Esophagus muscularis mucosa (tissue), 4 donors: ENCODE results near the gene NPLOC4.

ENCODE experiments used
- CTCF ChIP-seq, 3 experiments: fragments of 200-600 bp in 2 of 3; fragments of 450-650 bp in 1 of 3; sonication (generic) in 2 of 3; IDR thresholded peaks; one replicate each; pipeline ENCODE4 v1.5.1; 2017 to 2019; ENCODE audit warnings: antibody characterized with exemption in 3 of 3, mild to moderate bottlenecking in 2 of 3, moderate library complexity in 1 of 3
- EP300 ChIP-seq: sonication (generic); formaldehyde crosslinking; IDR thresholded peaks from one replicate; pipeline ENCODE4 v1.6.1; 2017; ENCODE audit warnings: antibody characterized with exemption
- POLR2A ChIP-seq: fragments of 450-650 bp; IDR thresholded peaks from one replicate; pipeline ENCODE4 v1.6.1; 2017; ENCODE audit warnings: antibody characterized with exemption, moderate library complexity, mild to moderate bottlenecking, low read depth

GRCh38 chr17:81581758-81582157 is 55.2 kb downstream of the NPLOC4 start:
- no peak for TF ChIP-seq EP300
- TF ChIP-seq CTCF (IDR thresholded peaks at IDR 0.05) = no peak
- TF ChIP-seq POLR2A = no peak
